GM18511 (cell line): ENCODE measurements around the gene POLRMT.
"Not testable (repeated sequence)": the region's sequence is repeated elsewhere in the genome, so short reads cannot be mapped to it uniquely, and the experiment has no call there.

Source experiments
- ATAC-seq: cut with Tn5 transposase; IDR thresholded peaks from one replicate; pipeline ENCODE4 v1.9.1; 2021; ENCODE audit warnings: mild to moderate bottlenecking, moderate library complexity; ENCODE audit not compliant: unreplicated experiment

POLRMT gene

DNA sequence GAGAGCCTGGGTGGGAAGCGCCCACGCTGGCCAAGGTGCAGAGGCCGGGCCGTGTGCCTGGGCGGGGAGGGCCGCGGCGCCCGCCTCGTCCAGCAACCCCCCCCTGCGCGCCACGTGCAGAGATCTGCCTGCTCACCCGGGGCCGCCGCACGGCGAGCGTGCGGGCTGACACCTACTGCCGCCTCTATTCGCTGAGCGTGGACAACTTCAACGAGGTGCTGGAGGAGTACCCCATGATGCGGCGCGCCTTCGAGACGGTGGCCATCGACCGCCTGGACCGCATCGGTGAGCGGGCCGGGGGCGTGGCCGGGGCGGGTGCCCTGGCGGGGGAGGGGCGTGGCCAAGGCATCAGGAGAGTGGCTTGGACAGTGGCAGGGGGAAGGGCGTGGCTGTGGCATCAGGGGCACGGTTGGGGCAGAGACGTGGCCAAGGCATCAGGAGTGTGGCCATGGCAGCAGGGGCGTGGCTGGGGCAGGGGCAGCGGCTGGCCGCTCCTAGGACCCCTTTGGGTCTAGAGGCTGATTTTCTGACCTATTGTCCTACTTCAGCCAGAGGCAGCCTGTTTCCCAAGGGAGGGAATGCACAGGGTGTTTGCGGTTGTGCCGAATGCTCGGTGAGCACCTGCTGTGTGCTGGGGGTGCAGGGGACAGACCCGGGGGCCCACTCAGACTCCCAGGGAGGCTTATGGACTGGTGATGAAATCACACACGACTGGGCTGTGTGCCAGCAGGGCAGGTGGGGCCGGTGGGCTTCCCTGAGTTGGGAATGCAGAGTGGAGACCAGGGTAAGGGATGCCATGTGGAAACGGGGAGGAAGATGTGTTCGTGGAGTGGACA lies 19.4 kb downstream of the POLRMT start:
- no peak for ATAC-seq

DNA sequence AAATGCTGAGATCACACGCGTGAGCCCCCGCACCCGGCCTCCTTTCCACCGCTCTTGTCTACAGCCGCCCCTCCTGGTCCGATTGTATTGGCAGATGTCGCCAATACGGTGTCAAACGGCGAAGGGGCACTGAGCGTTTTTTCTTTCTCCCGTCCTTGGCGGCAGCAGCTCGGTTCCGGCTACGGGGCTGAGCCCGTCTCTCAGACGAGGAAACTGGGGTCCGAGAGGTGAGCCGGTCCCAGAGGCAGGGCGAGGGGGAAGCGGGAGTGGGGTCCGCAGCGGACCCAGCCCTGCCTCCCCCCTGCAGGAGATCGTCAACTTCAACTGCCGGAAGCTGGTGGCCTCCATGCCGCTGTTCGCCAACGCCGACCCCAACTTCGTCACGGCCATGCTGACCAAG lies 20.4 kb downstream of the POLRMT start:
- ATAC-seq: no peak

DNA sequence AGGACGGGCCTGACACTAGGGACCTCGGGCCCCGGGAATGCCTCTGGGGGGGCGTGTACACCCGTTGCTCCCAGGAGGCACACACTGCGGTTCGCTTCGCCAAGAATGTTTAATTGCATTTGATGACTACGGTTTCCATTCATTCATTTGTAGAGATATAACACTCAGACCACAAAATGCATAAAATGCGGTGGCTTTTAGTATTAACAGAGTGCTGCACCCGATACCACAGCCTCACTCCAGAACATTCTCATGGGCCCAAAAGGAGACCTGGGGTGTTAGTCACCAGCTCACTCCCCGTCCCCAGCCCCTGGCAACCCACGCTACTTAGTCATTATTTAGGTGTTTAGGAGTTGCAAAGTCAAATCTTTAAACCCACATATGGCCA lies 21.9 kb downstream of the POLRMT start:
- no peak for ATAC-seq

DNA sequence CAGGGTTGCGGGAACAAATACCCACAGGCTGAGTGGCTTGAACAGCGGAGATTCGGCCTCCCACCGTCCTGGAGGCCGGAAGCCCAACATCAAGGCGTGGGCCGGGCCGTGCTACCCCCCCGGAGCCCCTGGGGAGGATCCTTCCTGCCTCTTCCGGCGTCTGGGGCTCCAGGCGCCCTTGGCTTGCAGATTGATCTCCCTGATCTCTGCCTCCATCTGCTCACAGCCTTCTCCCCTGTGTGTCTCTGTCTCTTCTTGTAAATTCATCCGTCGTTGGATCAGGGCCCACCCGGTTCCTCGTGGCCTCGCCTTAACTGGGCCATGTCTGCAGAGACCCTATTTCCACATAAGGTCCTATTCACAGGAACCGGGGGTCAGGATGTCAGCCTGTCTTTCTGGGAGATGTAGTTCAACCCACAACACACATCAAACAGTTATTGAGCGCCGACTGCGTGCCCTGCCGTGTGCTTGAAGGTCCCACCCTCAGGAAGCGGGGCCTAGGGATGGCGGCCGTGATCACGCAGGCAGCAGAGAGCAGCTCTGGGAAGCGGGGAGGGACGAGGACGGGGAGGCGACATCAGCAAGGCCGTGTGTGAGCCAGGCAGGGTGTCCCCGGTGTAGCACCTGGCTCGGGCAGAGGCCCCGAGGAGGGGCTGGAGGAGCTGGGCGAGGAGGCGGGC lies 22.4 kb downstream of the POLRMT start:
- peak; percentile 59 for ATAC-seq

DNA sequence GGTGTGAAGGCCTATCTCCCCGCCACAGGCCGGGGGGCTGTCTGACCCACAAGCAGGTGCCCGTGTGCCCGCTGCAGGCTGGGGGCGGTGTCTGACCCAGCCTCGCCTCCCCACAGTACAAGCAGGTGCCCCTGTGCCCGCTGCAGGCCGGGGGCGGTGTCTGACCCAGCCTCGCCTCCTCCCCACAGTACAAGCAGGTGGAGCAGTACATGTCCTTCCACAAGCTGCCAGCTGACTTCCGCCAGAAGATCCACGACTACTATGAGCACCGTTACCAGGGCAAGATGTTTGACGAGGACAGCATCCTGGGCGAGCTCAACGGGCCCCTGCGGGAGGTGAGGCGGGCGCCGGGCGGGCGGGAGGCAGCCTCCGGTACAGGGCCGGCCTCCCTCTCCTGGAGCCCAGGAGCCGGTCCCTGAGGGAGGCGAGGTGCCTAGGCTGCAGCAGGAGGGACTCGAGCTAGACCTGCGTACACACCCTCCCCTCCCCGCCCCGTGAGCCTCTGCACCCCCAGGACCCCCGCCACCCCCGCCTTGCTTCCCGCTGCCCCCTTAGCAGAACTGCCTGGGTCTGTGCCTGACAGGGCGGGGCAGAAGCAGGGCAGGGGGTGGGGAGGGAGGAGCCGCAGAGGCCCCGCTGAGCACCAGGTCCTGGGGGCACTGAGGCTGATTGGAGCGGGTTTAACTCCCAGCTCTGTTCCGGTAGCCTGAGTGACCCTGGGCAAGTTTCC lies 23.1 kb downstream of the POLRMT start:
- peak; percentile 49 for ATAC-seq

DNA sequence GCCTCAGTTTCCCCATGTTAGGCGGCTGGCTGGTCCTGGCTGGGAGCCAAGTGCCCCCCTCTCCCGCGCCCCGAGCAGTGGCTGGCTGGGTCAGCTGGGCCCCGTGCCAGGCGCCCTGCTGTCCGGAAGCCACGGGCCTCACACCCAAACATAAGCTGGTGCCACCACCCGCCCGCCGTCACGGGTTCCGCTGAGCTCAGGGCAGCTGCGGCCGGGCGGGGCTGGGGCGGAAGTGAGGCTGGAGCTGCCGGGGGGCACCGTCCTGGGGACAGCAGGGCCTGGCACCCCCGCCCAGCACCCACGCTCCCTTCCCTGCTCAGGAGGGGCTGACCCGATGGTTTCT lies 24.4 kb downstream of the POLRMT start:
- no peak for ATAC-seq

DNA sequence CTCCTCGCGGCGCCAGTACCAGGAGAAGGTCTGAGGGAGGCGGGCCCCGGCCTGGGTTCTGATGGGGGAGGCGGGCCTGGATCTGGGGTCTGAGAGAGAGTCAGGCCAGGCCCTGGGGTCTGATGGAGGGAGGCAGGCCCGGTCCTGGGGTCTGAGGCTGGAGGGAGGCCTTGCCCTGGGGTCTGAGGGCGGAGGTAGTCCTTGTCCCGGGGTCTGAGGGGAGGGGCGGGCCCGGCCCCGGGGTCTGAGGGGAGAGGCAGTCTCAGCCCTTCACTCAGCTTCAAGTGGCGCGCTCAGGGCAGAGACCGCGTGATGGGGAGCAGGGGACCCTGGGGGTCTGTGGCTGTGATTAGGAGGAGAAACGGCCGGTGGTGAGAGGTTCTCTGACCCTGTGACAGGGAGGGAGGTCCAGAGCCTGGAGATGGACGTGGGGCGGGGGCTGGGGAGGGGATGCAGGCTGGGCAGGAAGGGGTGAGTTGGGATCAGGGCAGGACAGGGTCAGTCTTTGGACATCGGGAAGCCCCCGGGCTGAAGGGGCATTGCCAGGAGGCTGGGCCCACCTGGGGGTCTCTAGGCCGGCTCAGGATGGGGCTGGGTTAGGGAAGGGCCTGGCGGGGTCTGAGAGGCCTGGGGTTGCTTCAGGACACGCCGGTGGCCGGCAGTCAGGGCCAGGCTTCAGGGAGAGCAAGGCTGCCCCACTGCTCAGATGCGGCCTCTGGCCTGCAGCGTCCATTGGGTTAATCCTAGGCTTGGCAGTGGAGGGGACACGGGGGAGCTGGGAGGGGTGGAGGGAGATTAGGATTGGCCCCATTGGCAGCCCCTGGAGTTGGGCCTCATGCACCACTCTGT lies 25.0 kb downstream of the POLRMT start:
- ATAC-seq: no peak

DNA sequence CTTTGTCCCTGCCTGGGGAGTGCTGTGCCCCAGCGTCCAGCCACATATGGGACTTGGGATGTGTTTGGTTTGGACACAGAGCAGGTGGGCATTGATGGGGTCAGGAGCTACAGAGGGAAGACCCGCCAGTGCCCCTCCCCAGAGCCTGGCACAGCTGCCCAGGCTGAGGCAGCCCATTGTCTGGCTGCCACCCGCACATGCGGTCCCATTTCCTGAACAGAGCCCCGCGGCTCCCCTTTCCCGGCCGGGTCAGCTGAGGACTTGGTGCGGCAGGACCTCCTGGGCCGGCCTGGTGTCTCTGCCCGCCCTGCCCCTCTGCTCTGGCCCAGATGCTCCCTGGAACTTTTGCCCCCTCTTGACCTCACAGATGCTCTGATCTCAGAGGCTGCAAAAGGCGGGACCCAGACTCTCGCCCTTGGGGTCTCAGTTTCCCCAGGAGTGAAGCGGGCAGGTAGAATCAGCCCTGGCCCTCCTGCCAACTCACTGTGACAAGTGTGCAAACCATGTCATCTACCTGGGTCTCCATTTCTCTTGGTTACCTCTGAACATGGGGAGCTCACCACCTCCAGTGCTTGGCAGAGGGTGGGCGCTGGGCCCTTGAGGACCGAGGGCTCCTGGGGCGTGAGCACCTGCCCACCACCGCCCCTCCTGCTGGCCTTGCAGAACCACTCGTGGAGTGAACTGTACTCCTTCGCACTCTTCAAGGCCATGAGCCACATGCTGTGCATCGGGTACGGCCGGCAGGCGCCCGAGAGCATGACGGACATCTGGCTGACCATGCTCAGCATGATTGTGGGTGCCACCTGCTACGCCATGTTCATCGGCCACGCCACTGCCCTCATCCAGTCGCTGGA lies 25.8 kb downstream of the POLRMT start:
- no peak for ATAC-seq

DNA sequence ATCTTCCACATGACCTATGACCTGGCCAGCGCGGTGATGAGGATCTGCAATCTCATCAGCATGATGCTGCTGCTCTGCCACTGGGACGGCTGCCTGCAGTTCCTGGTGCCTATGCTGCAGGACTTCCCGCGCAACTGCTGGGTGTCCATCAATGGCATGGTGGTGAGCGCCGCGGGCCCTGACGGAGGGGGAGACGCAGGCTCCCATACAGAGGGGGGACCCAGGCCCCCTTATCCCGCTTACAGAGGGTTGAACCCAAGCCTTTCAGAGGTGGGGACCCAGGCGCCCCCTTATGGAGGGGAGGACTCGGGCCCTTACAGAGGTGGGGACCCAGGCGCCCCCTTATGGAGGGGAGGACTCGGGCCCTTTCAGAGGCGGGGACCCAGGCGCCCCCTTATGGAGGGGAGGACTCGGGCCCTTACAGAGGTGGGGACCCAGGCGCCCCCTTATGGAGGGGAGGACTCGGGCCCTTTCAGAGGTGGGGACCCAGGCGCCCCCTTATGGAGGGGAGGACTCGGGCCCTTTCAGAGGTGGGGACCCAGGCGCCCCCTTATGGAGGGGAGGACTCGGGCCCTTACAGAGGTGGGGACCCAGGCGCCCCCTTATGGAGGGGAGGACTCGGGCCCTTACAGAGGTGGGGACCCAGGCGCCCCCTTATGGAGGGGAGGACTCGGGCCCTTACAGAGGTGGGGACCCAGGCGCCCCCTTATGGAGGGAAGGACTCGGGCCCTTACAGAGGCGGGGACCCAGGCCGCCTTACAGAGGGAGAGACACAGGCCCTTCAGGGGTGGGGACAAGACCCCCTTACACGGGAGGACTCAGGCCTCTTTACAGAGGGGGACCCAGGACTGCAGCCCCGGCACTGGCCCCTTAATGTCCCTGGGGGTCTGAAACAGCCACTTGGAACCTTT lies 28.0 kb downstream of the POLRMT start:
- ATAC-seq: not testable (repeated sequence)

DNA sequence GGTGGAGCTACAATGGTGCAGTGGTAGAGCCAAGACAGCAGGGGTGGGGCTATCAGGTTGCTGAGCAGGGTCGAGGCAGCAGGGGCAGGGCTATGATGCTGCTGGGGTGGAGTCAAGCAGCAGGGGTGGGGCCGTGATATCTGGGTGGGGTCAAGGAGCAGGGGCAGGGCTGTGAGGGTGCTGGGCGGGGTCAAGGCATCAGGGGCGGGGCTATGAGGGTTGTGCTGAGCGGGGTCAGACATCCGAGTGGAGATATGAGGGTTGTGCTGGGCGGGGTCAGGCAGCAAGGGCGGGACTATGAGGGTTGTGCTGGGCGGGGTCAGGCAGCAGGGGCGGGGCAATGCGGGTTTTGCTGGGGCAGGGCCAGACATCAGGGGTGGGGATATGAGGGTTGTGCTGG lies 29.0 kb downstream of the POLRMT start:
- no peak for ATAC-seq

DNA sequence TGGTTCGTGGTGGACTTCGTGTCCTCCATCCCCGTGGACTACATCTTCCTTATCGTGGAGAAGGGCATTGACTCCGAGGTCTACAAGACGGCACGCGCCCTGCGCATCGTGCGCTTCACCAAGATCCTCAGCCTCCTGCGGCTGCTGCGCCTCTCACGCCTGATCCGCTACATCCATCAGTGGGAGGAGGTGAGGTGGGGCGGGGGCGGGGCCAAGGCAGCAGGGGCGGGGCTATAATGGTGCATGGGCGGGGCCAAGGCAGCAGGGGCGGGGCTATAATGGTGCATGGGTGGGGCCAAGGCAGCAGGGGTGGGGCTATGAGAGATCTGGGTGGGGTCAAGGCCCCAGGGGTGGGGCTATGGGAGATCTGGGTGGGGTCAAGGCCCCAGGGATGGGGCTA lies 29.6 kb downstream of the POLRMT start:
- not testable (repeated sequence) for ATAC-seq

DNA sequence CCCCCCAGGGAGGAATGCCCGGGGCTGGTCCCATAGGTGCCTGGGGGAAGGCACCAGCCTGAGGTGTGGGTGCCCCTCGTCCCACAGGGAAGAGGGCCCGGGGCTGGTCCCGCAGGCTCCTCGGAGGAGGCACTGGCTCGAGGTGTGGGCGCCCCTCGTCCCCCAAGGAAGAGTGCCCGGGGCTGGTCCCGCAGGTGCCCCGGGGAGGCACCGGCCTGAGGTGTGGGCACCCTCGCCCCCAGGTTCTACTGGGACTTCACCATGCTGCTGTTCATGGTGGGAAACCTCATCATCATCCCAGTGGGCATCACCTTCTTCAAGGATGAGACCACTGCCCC lies 30.1 kb downstream of the POLRMT start:
- not testable (repeated sequence) for ATAC-seq

DNA sequence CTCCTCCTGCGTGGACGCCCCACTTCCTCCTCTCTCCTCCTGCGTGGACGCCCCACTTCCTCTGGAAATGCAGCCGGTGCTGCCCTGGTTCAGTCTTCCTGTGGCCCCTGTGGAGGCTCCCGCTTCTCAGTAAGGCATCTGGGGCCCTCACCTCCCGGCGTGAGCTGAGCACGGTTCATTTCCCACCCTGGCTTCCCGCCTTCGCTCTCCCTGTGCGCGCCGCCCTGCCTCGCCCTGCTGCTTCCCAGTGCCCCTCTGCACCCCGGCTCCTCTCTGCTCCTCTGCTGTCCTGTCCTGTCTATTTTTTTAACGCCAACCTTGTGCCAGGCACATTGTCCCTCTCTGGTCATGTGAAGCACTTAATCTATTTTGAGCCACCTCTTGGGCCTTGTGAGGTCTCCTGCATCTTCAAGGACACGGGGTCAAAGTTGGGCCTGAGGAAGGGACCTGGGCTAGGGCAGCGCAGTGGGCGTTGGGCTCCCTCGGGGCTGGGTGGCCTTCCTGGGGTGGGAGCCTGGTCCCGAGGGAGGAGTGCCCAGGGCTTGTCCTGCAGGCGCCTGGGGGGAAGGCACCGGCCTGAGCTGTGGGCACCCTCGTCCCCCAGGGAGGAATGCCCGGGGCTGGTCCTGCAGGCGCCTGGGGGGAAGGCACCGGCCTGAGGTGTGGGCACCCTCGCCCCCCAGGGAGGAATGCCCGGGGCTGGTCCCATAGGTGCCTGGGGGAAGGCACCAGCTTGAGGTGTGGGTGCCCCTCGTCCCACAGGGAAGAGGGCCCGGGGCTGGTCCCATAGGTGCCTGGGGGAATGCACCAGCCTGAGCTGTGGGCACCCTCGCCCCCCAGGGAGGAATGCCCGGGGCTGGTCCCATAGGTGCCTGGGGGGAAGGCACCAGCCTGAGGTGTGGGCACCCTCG lies 30.7 kb downstream of the POLRMT start:
- ATAC-seq: no peak

DNA sequence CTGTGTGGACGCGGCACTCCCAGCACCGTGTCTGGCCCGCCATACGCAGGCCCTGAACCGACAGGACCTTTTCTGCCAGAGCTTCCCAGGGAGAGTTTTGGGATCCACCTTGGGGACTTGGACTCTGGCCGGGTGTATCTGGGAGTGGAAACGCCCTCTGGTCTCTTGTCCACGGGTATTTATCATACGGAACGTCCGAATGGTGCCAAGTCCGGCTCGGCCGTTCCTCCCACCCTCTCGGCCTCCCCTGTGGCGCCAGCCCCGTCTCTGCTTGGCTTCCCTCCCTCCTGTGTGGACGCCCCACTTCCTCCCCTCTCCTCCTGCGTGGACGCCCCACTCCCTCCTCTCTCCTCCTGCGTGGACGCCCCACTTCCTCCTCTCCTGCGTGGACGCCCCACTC lies 31.5 kb downstream of the POLRMT start:
- ATAC-seq: no peak

DNA sequence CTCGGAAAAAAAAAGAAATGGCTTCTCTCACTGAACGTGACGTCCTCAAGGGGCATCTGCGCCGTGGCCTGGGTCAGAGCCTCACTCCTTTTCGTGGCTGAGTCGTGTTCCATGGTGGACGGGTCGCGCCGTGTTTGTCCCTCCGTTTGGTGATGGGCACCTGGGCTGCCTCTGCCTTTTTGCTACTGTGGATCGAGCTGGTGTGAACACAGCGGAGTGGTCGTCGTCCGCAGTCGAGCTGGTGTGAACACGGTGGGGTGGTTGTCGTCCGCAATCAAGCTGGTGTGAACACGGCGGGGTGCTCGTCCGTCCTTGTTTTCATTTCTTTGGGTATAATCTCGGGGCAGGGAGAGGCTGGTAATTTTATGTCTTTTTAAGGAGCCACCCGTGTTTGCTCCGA lies 32.0 kb downstream of the POLRMT start:
- no peak for ATAC-seq

DNA sequence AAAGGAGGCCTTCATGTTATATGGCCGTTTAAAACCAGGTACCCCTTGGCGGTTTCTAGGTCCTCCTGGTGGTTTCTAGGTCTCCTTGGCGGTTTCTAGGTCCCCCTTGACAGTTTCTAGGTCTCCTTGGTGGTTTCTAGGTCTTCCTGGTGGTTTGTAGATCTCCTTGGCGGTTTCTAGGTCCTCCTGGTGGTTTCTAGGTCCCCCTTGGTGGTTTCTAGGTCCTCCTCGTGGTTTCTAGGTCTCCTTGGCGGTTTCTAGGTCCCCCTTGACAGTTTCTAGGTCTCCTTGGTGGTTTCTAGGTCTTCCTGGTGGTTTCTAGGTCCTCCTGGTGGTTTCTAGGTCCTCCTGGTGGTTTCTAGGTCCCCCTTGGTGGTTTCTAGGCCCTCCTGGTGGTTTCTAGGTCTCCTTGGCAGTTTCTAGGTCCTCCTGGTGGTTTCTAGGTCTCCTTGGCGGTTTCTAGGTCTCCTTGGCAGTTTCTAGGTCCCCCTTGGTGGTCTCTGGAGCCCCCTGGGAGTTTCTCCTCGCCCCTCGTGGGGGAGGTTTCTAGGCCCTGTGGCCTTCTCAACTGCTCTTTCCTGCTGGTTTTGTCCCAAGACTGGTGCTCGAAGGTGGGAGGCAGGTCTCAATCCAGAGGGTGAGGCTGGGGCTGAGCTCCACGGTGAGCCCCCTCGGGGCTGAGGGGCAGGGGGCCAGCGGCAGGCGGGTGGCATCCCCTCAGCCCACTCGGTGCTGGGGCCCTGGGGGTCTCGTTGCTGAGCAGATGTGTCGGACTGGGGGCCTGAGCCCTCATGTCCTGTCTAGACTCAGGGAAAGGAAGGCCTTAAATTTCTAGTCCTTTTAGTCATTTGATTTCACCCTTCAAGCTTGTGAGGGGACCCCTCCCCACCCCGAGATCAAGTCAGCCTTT lies 35.7 kb downstream of the POLRMT start:
- ATAC-seq: no peak

DNA sequence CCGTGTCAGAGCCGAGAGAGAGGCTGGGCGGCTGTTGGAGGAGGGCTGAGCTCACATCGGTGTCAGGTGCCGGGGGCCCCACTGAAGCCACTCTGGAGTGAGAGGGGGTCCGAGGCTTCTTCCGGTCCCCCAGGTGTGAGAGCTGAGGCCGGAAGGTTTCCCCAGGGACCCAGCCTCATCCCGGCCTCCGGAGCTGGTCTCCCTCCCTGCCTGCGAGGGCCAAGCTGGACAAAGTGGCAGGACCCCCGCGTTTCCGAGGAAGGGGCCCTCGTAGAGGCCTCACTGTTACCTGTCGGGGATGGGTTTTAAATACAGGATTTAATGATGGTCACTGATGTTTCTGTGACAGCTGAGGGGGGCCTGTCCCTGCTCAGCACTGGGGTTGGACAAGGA lies 37.1 kb downstream of the POLRMT start:
- ATAC-seq: no peak
